Right renal pelvis (tissue), 4 donors: ENCODE results near the gene ZNF71. TPM values are rescaled to one million over a fixed set of nuclear protein-coding genes. Genes with fewer than 3 reads are reported as not detected.

Experiments used
- polyA plus RNA-seq, 4 donors: library from polyadenylated mRNA; unstranded; fragments of 120-200 nt; gene quantifications; one replicate each; pipeline ENCODE4 v1.2.1, GENCODE V29; 2013; ENCODE audit not compliant: insufficient read length in 4 of 4

Gene ZNF71
- polyA plus RNA-seq, 4 donors = 8.4 to 9.3 (median 8.9) TPM

Other genes starting within 250 kb of the ZNF71 start
- gene ZNF582, start 201.8 kb upstream of the ZNF71 start, polyA plus RNA-seq = 10 to 100 TPM in 3 of 4 donors, 1 to 10 TPM in 1; 9.3 to 13.9 (median 10.5) TPM
- gene ZNF583, start 191.0 kb upstream of the ZNF71 start, polyA plus RNA-seq = 10 to 100 TPM in 3 of 4 donors, 1 to 10 TPM in 1; 7.1 to 11.1 (median 10.7) TPM
- 10 to 100 TPM; 15.6 to 21.7 (median 16.7) TPM for gene ZNF667, start 118.0 kb upstream of the ZNF71 start, polyA plus RNA-seq
- 10 to 100 TPM; 14.0 to 23.9 (median 16.4) TPM for gene ZNF471, start 87.4 kb upstream of the ZNF71 start, polyA plus RNA-seq
- gene ZFP28, start 56.4 kb upstream of the ZNF71 start, polyA plus RNA-seq = 10 to 100 TPM; 12.2 to 16.0 (median 15.1) TPM
- gene ZNF470, start 27.8 kb upstream of the ZNF71 start, polyA plus RNA-seq = 10 to 100 TPM in 2 of 4 donors, 1 to 10 TPM in 2; 7.7 to 11.7 (median 10.2) TPM
- gene SMIM17, start 47.9 kb downstream of the ZNF71 start, polyA plus RNA-seq = 1 to 10 TPM; 1.2 to 1.9 (median 1.4) TPM
- 1 to 10 TPM; 3.7 to 6.2 (median 4.9) TPM for gene ZNF835, start 76.5 kb downstream of the ZNF71 start, polyA plus RNA-seq
- 10 to 100 TPM; 60.2 to 93.8 (median 81.7) TPM for gene PEG3, start 245.4 kb downstream of the ZNF71 start, polyA plus RNA-seq
- 1 to 10 TPM in 3 of 4 donors, under 1 TPM in 1; 0.62 to 2.0 (median 1.6) TPM for gene ZIM2, start 245.4 kb downstream of the ZNF71 start, polyA plus RNA-seq